ENCODE measurements around the gene HCRTR1. TPM values are rescaled to one million over a fixed set of nuclear protein-coding genes. Genes with fewer than 3 reads are reported as not detected.

Gene HCRTR1
- total RNA-seq, 1 experiment from 2014 or later, result not detected

- DNase-seq (ENCODE audit: low spot score), result no peak
- Histone ChIP-seq H3K36me3 (ENCODE audit: insufficient read depth, low read length, poor library complexity, severe bottlenecking) (no peaks in the 10 kb centered on the region), H3K9me3 (ENCODE audit: low read depth, low read length, poor library complexity, severe bottlenecking) (no peaks in the 10 kb centered on the region), H3K27ac (ENCODE audit: low read depth, low read length, poor library complexity, severe bottlenecking) (no peak overlapping the region), H3K4me3 (ENCODE audit: low read depth, low read length, poor library complexity, severe bottlenecking) (no peak overlapping the region), H3K27me3 (replicated peaks; ENCODE audit: insufficient read depth, low read depth, low read length, poor library complexity) (no peaks in the 10 kb centered on the region), H3K4me1 (ENCODE audit: insufficient read depth, low read length, poor library complexity, severe bottlenecking) (no peaks in the 10 kb centered on the region)
- TF ChIP-seq EZH2 (IDR thresholded peaks at IDR 0.05; ENCODE audit: borderline replicate concordance, low read depth, low read length, poor library complexity, severe bottlenecking), result no peak
- TF ChIP-seq CTCF (conservative IDR thresholded peaks at IDR 0.05; ENCODE audit: low read depth, low read length), result no peak
- ChIA-PET CTCF (interaction anchor here (0.6 kb wide), 1 partner anchor 1244 kb away, joined by 4 read pairs; no protein-coding TSS in a partner anchor), POLR2A (ENCODE audit: low non-redundant PET) (no interaction called here)
- intact Hi-C loops (cut with micrococcal nuclease; ENCODE audit: unreplicated experiment), result no loop called here
- no TSS peak for BruUV-seq (replicated peaks)
Measured at GRCh38 chr1:31602081-31602480, 15.4 kb upstream of the HCRTR1 start.

GRCh38 chr1:31605908-31606427, 11.5 kb upstream of the HCRTR1 start:
- TF ChIP-seq EZH2 (IDR thresholded peaks at IDR 0.05; ENCODE audit: borderline replicate concordance, low read depth, low read length, poor library complexity, severe bottlenecking), result no peak
- no peak for TF ChIP-seq CTCF (conservative IDR thresholded peaks at IDR 0.05; ENCODE audit: low read depth, low read length)
- Histone ChIP-seq H3K4me3 (ENCODE audit: low read depth, low read length, poor library complexity, severe bottlenecking) (no peak overlapping the region), H3K4me1 (ENCODE audit: insufficient read depth, low read length, poor library complexity, severe bottlenecking) (peaks cover 19% of the 10 kb centered on the region), H3K9me3 (ENCODE audit: low read depth, low read length, poor library complexity, severe bottlenecking) (no peaks in the 10 kb centered on the region), H3K27ac (ENCODE audit: low read depth, low read length, poor library complexity, severe bottlenecking) (no peak overlapping the region), H3K36me3 (ENCODE audit: insufficient read depth, low read length, poor library complexity, severe bottlenecking) (no peaks in the 10 kb centered on the region), H3K27me3 (replicated peaks; ENCODE audit: insufficient read depth, low read depth, low read length, poor library complexity) (no peaks in the 10 kb centered on the region)
- POLR2A ChIA-PET (ENCODE audit: low non-redundant PET), result no interaction called here
- intact Hi-C loops (cut with micrococcal nuclease; ENCODE audit: unreplicated experiment), result no loop called here
- CTCF ChIA-PET, result no interaction called here
- no TSS peak for BruUV-seq (replicated peaks)
- no peak for DNase-seq (ENCODE audit: low spot score)

- Histone ChIP-seq H3K4me1 (ENCODE audit: insufficient read depth, low read length, poor library complexity, severe bottlenecking) (peaks cover 19% of the 10 kb centered on the region), H3K36me3 (ENCODE audit: insufficient read depth, low read length, poor library complexity, severe bottlenecking) (no peaks in the 10 kb centered on the region), H3K27me3 (replicated peaks; ENCODE audit: insufficient read depth, low read depth, low read length, poor library complexity) (no peaks in the 10 kb centered on the region), H3K27ac (ENCODE audit: low read depth, low read length, poor library complexity, severe bottlenecking) (no peak overlapping the region), H3K9me3 (ENCODE audit: low read depth, low read length, poor library complexity, severe bottlenecking) (no peaks in the 10 kb centered on the region), H3K4me3 (ENCODE audit: low read depth, low read length, poor library complexity, severe bottlenecking) (no peak overlapping the region)
- intact Hi-C loops (cut with micrococcal nuclease; ENCODE audit: unreplicated experiment), result no loop called here
- CTCF ChIA-PET, result no interaction called here
- no TSS peak for BruUV-seq (replicated peaks)
- no peak for DNase-seq (ENCODE audit: low spot score)
- TF ChIP-seq CTCF (conservative IDR thresholded peaks at IDR 0.05; ENCODE audit: low read depth, low read length), result no peak
- TF ChIP-seq EZH2 (IDR thresholded peaks at IDR 0.05; ENCODE audit: borderline replicate concordance, low read depth, low read length, poor library complexity, severe bottlenecking), result no peak
- POLR2A ChIA-PET (ENCODE audit: low non-redundant PET), result no interaction called here
Measured at GRCh38 chr1:31607360-31607759, 10.1 kb upstream of the HCRTR1 start.

All from A673 (cell line).